Central memory CD8-positive, alpha-beta T cell (primary cell): ENCODE data around the gene MPI.
A peak's percentile ranks its signal among the peaks of the same experiment; 100 is the strongest.
"Not testable (repeated sequence)": the region's sequence is repeated elsewhere in the genome, so short reads cannot be mapped to it uniquely, and the experiment has no call there.

Experiments
- ATAC-seq: fragments of 150-1000 bp; cut with Tn5 transposase; replicated peaks from 2 replicates; pipeline ENCODE4 v1.10.0; 2022; ENCODE audit warnings: mild to moderate bottlenecking, moderate FRiP score, moderate number of reproducible peaks; ENCODE audit not compliant: poor library complexity, severe bottlenecking; ENCODE audit errors: extremely low read depth
- DNase-seq, 2 donors: peaks; one replicate each; pipeline ENCODE4 v3.0.0; 2021; ENCODE audit warnings: low spot score in 2 of 2
- H3K27ac Mint-ChIP-seq: one replicate; pipeline ENCODE4 v1.8.0; 2022; ENCODE audit warnings: low read depth, mild to moderate bottlenecking, moderate library complexity, mixed read lengths
- H3K27me3 Mint-ChIP-seq: one replicate; pipeline ENCODE4 v1.8.0; 2022; ENCODE audit warnings: mixed read lengths
- H3K36me3 Mint-ChIP-seq: one replicate; pipeline ENCODE4 v1.8.0; 2022; ENCODE audit warnings: mild to moderate bottlenecking, moderate library complexity, mixed read lengths; ENCODE audit not compliant: insufficient read depth
- H3K4me1 Mint-ChIP-seq: one replicate; pipeline ENCODE4 v1.8.0; 2022; ENCODE audit warnings: mixed read lengths
- H3K4me3 Mint-ChIP-seq: one replicate; pipeline ENCODE4 v1.8.0; 2022; ENCODE audit warnings: mild to moderate bottlenecking, moderate library complexity, mixed read lengths
- H3K9me3 Mint-ChIP-seq: one replicate; pipeline ENCODE4 v1.8.0; 2022; ENCODE audit warnings: mixed read lengths

The MPI gene

DNA sequence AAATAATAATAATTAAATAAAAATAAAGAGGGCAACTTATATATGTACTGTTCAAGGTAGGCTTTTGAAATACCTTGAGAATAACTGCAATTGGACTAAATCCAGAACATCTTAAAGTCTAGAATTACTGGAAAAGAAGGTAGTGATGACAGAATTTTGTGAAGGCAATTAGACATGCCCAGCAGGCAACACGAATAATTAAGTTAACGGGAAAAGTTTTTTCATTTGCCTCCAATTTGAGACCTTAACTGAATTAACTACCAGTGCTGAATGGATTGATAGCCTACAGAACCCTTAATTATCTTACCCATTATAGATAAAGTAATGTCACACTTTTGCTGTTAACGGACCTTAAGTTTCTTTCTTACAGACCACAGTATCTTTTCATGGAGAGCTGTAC lies 34.7 kb downstream of the MPI start:
- no peak overlapping the region for H3K27ac Mint-ChIP-seq

DNA sequence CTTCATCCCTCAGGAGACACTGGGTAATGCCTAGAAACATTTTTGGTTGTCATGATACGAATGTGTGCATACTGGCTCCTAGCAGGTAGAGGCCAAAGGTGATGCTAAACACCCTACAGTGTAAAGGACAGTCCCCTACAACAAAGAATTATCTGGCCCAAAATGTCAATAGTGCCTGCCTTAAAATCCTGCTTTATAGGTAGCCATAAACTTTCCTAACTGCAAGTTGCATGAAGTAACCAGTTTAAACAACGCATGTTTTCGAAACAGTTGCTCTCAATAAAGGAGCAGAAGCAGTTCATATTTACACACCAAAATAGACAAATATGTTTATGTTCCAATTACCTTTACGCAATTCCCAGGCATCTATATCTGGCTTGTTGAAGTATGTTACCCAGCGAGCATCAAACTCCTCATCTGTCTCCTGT lies 38.9 kb downstream of the MPI start:
- no peak for ATAC-seq
- Mint-ChIP-seq H3K27ac (no peak overlapping the region), H3K4me1 (peaks cover 7% of the 10 kb centered on the region), H3K36me3 (peaks cover 63% of the 10 kb centered on the region), H3K4me3 (no peak overlapping the region), H3K27me3 (no peaks in the 10 kb centered on the region), H3K9me3 (no peaks in the 10 kb centered on the region)
- no peak for DNase-seq

More for the DNA sequence above, 34.7 kb downstream of the MPI start:
- DNase-seq (no peak), ATAC-seq (no peak)
- Mint-ChIP-seq H3K9me3 (no peaks in the 10 kb centered on the region), H3K4me1 (no peaks in the 10 kb centered on the region), H3K36me3 (peaks cover 76% of the 10 kb centered on the region), H3K4me3 (no peak overlapping the region), H3K27me3 (no peaks in the 10 kb centered on the region)

DNA sequence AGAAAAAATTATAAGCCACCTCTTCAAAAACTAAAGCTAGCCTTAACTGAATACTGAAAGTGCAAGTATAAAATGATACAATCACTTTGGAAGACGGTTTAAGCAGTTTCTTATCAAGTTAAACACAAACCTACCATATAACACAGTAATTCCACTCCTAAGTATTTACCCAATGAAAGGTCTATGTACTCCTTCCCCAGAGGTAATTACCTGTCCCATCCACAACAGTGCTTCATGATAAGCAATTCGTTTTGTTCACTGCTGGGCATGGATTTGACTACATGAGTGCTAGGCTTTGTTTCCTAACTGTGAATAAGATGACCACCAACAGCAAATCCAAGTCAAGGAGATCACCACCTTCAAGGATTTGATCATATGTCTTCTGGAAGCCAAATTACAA lies 43.7 kb downstream of the MPI start:
- H3K27ac Mint-ChIP-seq: peak overlapping the region; percentile 57
- H3K4me1 Mint-ChIP-seq: peaks cover 28% of the 10 kb centered on the region
- H3K36me3 Mint-ChIP-seq: peaks cover 40% of the 10 kb centered on the region
- H3K4me3 Mint-ChIP-seq: no peak overlapping the region
- no peaks in the 10 kb centered on the region for H3K27me3 Mint-ChIP-seq
- H3K9me3 Mint-ChIP-seq: no peaks in the 10 kb centered on the region
- no peak for DNase-seq
- ATAC-seq: no peak

GRCh38 chr15:74935193-74935592 lies 45.4 kb downstream of the MPI start:
- not testable (repeated sequence) for ATAC-seq, DNase-seq, H3K27ac Mint-ChIP-seq, H3K27me3 Mint-ChIP-seq, H3K9me3 Mint-ChIP-seq
- peak overlapping the region; percentile 80 for H3K4me3 Mint-ChIP-seq
- peaks cover 28% of the 10 kb centered on the region for H3K4me1 Mint-ChIP-seq
- peaks cover 26% of the 10 kb centered on the region for H3K36me3 Mint-ChIP-seq

- Mint-ChIP-seq H3K4me3 (peak overlapping the region; percentile 89), H3K27me3 (no peaks in the 10 kb centered on the region), H3K36me3 (peaks cover 12% of the 10 kb centered on the region), H3K9me3 (no peaks in the 10 kb centered on the region), H3K4me1 (peaks cover 28% of the 10 kb centered on the region), H3K27ac (peak overlapping the region; percentile 74)
- ATAC-seq: peak; percentile 5
- DNase-seq: no peak
Observed at GRCh38 chr15:74937272-74937589, 47.4 kb downstream of the MPI start.

- peaks cover 28% of the 10 kb centered on the region for H3K4me1 Mint-ChIP-seq
- H3K9me3 Mint-ChIP-seq: no peaks in the 10 kb centered on the region
- H3K27ac Mint-ChIP-seq: peak within 1 kb of the TSS; percentile 74
- H3K27me3 Mint-ChIP-seq: no peaks in the 10 kb centered on the region
- H3K36me3 Mint-ChIP-seq: peaks cover 12% of the 10 kb centered on the region
- peak within 1 kb of the TSS; percentile 89 for H3K4me3 Mint-ChIP-seq
- peak; percentile 95 for ATAC-seq
- DNase-seq: peak; percentile 78 to 86
Observed at GRCh38 chr15:74937590-74938371, 47.9 kb downstream of the MPI start, which contains the start of gene COX5A. TSS of gene COX5A (minus strand) at chr15:74938073. CDS start at chr15:74938014, 59 bp downstream.

- Mint-ChIP-seq H3K27me3 (no peaks in the 10 kb centered on the region), H3K4me1 (no peaks in the 10 kb centered on the region), H3K4me3 (no peak overlapping the region), H3K27ac (no peak overlapping the region), H3K36me3 (no peaks in the 10 kb centered on the region), H3K9me3 (no peaks in the 10 kb centered on the region)
- DNase-seq (peak; percentile 71 to 74), ATAC-seq (peak; percentile 67)
Observed at GRCh38 chr15:74950078-74950908, 60.5 kb downstream of the MPI start.

DNA sequence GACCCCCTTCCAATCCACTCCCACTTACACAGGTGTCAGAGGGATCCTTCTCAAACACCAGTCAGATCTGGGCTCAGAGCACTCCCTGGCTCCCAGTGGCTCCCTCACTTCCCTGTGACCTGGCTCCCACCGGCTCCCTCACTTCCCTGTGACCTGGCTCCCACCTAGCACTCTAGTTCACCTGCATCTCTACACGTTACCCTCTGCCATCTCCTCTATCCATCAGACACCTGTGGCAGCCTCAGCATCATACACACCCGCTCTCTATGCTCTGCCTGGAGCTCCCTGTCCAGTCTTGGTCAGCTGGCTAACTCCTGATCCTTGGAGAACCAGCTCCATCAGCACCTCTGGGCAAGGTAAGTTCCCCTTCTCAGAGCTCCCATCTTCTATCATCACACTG lies 61.2 kb downstream of the MPI start:
- no peaks in the 10 kb centered on the region for H3K36me3 Mint-ChIP-seq
- H3K4me3 Mint-ChIP-seq: no peak overlapping the region
- H3K27ac Mint-ChIP-seq: no peak overlapping the region
- H3K4me1 Mint-ChIP-seq: no peaks in the 10 kb centered on the region
- no peaks in the 10 kb centered on the region for H3K9me3 Mint-ChIP-seq
- DNase-seq (no peak), ATAC-seq (no peak)
- no peaks in the 10 kb centered on the region for H3K27me3 Mint-ChIP-seq
